Lower lobe of right lung (tissue), 2 donors: ENCODE results near the gene MED10. TPM values are rescaled to one million over a fixed set of nuclear protein-coding genes. Genes with fewer than 3 reads are reported as not detected.

Experiments used
- ATAC-seq, 2 donors: fragments of 200-7000 bp; cut with Tn5 transposase; one replicate each; pipeline ENCODE4 v1.9.1; 2020 to 2022; ENCODE audit warnings: mild to moderate bottlenecking in 2 of 2, moderate library complexity in 2 of 2
- DNase-seq: peaks from one replicate; pipeline ENCODE4 v3.0.0-alpha.2; 2020
- H3K27ac ChIP-seq: fragments of 200-600 bp; one replicate; pipeline ENCODE4 v1.8.0; 2022
- H3K27me3 ChIP-seq: fragments of 200-600 bp; one replicate; pipeline ENCODE4 v1.8.0; 2022; ENCODE audit warnings: low read depth
- H3K36me3 ChIP-seq: fragments of 200-600 bp; one replicate; pipeline ENCODE4 v1.8.0; 2022; ENCODE audit warnings: mild to moderate bottlenecking
- H3K4me1 ChIP-seq: fragments of 200-600 bp; one replicate; pipeline ENCODE4 v1.8.0; 2022
- H3K4me3 ChIP-seq: fragments of 200-600 bp; one replicate; pipeline ENCODE4 v1.8.0; 2022; ENCODE audit warnings: mild to moderate bottlenecking
- H3K9me3 ChIP-seq: fragments of 200-600 bp; one replicate; pipeline ENCODE4 v1.8.0; 2022
- intact Hi-C: fragments of 100-400 bp; cut with DNase I; formaldehyde crosslinking; loops from one replicate; pipeline ENCODE4 v1.11.0; 2022
- total RNA-seq: library from RNA; stranded (reverse); fragmentation: NEBNext Ultra II Directional; extraction: Animal tissue kit (Norgen Biotek cat#: 25700); gene quantifications from one replicate; pipeline ENCODE4 v1.2.1, GENCODE V29; 2021
- TF ChIP-seq, protein P1 (sequence below): fragments of 200-600 bp; IDR thresholded peaks from one replicate; pipeline ENCODE4 v1.8.0; 2022; ENCODE audit warnings: antibody characterized with exemption, mild to moderate bottlenecking
- donor health status: DM: no; HTN: yes; CAD: no; lungs with severe emphysema.

The MED10 gene
- total RNA-seq, 1 donor from 2014 or later = 30.3 TPM

GRCh38 chr5:6355294-6355693 is 23.1 kb downstream of the MED10 start:
- ATAC-seq (no peak), DNase-seq (no peak)
- H3K4me3 ChIP-seq = no peak overlapping the region
- H3K27me3 ChIP-seq = no peaks in the 10 kb centered on the region
- H3K9me3 ChIP-seq = no peaks in the 10 kb centered on the region
- peaks cover 8% of the 10 kb centered on the region for H3K36me3 ChIP-seq
- intact Hi-C loops = no loop called here
- H3K27ac ChIP-seq = no peak overlapping the region
- H3K4me1 ChIP-seq = no peaks in the 10 kb centered on the region
- TF ChIP-seq, protein P1, sequence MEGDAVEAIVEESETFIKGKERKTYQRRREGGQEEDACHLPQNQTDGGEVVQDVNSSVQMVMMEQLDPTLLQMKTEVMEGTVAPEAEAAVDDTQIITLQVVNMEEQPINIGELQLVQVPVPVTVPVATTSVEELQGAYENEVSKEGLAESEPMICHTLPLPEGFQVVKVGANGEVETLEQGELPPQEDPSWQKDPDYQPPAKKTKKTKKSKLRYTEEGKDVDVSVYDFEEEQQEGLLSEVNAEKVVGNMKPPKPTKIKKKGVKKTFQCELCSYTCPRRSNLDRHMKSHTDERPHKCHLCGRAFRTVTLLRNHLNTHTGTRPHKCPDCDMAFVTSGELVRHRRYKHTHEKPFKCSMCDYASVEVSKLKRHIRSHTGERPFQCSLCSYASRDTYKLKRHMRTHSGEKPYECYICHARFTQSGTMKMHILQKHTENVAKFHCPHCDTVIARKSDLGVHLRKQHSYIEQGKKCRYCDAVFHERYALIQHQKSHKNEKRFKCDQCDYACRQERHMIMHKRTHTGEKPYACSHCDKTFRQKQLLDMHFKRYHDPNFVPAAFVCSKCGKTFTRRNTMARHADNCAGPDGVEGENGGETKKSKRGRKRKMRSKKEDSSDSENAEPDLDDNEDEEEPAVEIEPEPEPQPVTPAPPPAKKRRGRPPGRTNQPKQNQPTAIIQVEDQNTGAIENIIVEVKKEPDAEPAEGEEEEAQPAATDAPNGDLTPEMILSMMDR = no peak

DNA sequence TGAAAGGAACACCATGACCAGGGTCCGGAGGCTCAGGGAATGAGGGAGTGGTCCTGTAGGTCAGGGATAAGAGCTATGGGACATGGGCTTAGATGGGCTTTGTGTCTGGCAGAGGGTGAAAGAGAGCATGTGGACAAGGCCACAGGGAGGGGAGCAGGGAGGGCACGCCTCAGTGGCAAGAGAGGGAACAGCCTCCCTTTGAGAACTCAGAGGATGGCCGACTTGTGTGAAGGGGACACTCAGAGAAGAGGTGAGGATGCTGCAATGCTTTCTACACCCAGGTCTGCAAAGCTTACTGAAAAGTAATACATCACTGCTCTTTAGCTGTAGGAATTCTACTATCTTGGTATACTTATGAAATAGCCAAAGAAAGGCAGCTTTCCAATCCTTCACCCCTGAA is 23.5 kb downstream of the MED10 start:
- no peak for ATAC-seq
- intact Hi-C loops = no loop called here
- H3K27me3 ChIP-seq = no peaks in the 10 kb centered on the region

DNA sequence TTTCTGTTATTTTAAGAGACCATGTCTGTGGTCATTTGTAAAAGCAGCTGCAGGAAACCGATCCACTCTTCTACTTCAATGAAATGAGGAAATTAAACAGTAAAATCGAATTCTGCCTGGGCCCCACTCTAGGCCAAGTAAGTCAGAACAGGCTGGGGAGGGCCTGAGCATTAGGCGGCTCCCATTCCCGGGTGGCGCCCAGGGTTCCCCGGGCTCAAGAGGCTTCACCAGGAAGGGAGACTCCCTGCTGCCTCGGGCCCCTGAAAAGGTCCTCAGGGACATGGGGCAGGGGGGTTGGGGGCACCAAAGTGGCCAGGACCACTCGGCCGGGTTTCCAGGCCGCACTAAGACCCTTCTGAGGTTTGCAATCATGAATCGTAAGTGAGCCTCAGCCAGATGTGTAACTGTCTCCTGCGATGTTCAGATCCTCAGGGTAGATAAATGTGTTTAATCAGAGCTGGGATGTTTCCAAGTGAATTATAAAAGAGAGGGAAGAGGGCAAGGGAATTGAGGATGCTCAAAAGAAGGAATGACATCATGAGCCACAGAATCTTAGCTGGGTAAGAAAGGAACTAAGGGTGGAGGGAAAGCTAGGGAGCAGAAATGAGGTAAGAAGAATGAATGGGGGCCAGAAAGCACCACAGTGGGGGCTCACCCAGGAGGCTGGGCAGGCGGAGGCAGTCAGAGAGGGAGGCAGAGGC is 24.6 kb downstream of the MED10 start:
- ATAC-seq = no peak
- no peaks in the 10 kb centered on the region for H3K4me1 ChIP-seq
- no peaks in the 10 kb centered on the region for H3K27me3 ChIP-seq
- TF ChIP-seq, protein P1 = no peak
- intact Hi-C loops = no loop called here
- no peak for DNase-seq
- peaks cover 8% of the 10 kb centered on the region for H3K36me3 ChIP-seq
- no peak overlapping the region for H3K4me3 ChIP-seq
- no peak overlapping the region for H3K27ac ChIP-seq
- no peaks in the 10 kb centered on the region for H3K9me3 ChIP-seq

More for the DNA sequence above, 23.5 kb downstream of the MED10 start:
- DNase-seq = no peak
- H3K27ac ChIP-seq = no peak overlapping the region
- no peaks in the 10 kb centered on the region for H3K9me3 ChIP-seq
- H3K36me3 ChIP-seq = peaks cover 8% of the 10 kb centered on the region
- TF ChIP-seq, protein P1 = no peak
- no peak overlapping the region for H3K4me3 ChIP-seq
- H3K4me1 ChIP-seq = no peaks in the 10 kb centered on the region

DNA sequence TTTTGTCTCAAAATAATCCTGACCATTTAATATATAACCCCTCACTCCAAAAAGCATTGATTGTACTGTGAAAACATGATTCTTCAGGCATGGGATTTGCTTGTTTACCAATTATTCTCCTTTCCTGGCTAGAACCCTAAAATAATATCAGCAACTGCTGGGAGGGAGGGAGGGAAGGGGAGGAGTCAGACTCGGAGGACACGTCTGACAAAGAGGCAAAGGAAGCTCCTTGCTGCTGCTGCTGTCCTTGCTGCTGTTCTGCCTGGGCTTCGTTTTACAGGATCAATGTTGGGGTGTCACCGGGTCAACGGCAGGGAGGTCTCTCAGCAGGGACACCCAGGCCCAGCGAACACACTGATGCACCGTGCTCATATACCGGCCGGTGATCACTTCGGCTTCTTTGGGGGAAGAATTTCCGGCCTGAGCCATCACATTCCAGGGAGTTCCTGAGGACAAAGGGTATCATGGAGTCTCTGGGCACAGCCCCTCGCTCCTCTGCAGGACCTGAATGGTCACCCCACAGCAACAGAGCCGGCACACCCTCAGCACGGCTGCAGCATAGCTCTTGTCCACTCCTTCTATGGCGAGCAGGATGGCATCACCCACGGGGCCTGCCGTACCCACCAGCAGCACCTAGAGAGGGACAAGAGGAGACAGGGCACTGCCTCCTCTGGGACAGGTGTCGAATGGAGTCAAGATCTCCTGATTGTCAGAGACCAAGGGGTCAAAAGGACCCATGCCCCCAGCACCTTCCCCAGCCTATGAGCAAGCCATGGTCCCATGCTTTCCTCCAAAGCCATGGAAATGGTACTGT is 27.9 kb downstream of the MED10 start:
- Histone ChIP-seq H3K9me3 (no peaks in the 10 kb centered on the region), H3K4me1 (no peaks in the 10 kb centered on the region), H3K36me3 (no peaks in the 10 kb centered on the region), H3K27me3 (no peaks in the 10 kb centered on the region), H3K4me3 (no peak overlapping the region), H3K27ac (no peak overlapping the region)
- no peak for ATAC-seq
- no peak for DNase-seq
- intact Hi-C loops = no loop called here
- TF ChIP-seq, protein P1 = no peak

DNA sequence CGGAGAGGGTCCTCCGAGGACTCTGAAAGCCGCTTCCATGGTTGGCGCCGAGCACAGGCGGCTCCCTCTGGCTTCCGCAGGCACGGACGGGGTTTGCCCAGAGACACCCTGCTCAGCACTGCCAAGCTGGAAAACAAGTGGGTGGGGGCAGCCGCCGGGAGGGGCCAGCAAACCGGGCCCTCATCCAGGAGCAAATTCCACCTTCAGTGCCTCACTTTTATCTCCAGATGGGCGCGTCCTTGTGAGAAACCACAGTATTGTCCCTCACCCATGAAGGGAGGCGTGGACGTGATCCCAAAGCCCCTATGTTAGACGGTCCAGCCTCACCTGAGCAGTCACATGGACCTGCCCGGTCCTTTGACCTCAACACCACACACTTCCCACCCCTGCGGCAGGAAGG is 29.0 kb downstream of the MED10 start:
- TF ChIP-seq, protein P1 = no peak
- Histone ChIP-seq H3K4me1 (no peaks in the 10 kb centered on the region), H3K27me3 (no peaks in the 10 kb centered on the region), H3K27ac (no peak overlapping the region), H3K4me3 (no peak overlapping the region), H3K9me3 (no peaks in the 10 kb centered on the region), H3K36me3 (no peaks in the 10 kb centered on the region)
- ATAC-seq (no peak), DNase-seq (no peak)
- intact Hi-C loops = no loop called here
